Measurements from ENCODE around the gene MTA1.

MTA1 gene

DNA sequence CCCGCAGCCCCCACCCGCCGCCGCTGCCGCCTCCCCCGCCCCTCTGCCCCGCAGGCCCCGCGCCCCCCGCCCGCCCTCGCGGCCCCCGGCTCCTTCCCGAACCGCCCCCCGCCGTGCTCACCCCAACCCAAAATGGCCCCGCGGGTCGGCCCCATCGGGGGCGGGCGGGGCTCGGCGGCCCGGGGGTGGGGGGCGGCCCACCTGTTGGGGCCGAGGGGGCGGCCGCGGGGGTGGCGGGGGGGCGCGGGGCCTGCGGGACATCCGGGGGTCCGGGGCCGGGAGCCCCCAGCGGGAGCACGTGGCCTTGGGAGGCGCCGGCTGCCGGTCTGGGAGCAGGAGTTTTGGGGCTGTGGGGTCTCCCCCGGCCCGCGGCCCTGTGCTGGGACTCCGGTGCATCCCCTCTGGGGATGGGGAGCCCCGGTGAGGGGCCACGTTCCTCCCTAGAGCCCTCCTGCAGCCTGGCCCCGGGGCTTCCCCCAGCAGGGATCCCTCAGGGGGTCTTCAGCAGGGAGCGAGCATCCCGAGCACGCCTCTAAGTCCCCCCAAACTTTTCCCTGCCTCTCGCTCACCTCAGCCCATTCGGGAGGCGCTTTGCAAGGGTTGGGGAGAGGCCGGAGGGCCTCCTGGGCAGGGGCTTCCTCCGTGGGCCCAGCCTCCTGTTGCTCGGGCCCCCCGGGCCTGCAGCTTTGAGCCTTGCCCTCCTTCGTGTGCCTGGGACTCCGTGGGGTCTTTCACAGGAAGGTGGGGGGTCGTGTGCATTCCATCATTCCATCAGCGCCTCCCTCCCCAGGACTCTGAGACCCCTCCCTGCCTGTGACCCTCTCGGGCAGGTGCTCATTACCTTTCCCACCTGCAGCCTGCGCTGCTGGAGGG, 710 bp downstream of the MTA1 start:
- H3K27ac ChIP-seq (ENCODE audit: low read depth, low read length, poor library complexity, severe bottlenecking): peak overlapping the region; percentile 60
- H3K36me3 ChIP-seq (ENCODE audit: insufficient read depth, low read length): peaks cover 21% of the 10 kb centered on the region
- peak overlapping the region; percentile 65 for H3K4me2 ChIP-seq (ENCODE audit: low read length)
- H3K4me3 ChIP-seq (ENCODE audit: low read depth, low read length, poor library complexity, severe bottlenecking): peak overlapping the region; percentile 79
- H3K4me1 ChIP-seq (ENCODE audit: insufficient read depth, low read length, severe bottlenecking): peaks cover 31% of the 10 kb centered on the region
- no peaks in the 10 kb centered on the region for H3F3A ChIP-seq (ENCODE audit: insufficient read depth, low read length)
- H4K20me1 ChIP-seq (ENCODE audit: insufficient read depth, low read length): no peaks in the 10 kb centered on the region
- peaks cover 6% of the 10 kb centered on the region; the same call in 1 of the 2 replicates for H3K27me3 ChIP-seq (ENCODE audit: insufficient read depth, low read length)
- TF ChIP-seq, protein P1, sequence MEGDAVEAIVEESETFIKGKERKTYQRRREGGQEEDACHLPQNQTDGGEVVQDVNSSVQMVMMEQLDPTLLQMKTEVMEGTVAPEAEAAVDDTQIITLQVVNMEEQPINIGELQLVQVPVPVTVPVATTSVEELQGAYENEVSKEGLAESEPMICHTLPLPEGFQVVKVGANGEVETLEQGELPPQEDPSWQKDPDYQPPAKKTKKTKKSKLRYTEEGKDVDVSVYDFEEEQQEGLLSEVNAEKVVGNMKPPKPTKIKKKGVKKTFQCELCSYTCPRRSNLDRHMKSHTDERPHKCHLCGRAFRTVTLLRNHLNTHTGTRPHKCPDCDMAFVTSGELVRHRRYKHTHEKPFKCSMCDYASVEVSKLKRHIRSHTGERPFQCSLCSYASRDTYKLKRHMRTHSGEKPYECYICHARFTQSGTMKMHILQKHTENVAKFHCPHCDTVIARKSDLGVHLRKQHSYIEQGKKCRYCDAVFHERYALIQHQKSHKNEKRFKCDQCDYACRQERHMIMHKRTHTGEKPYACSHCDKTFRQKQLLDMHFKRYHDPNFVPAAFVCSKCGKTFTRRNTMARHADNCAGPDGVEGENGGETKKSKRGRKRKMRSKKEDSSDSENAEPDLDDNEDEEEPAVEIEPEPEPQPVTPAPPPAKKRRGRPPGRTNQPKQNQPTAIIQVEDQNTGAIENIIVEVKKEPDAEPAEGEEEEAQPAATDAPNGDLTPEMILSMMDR (IDR thresholded peaks at IDR 0.05; ENCODE audit: low read length): no peak
- TF ChIP-seq EZH2 (IDR thresholded peaks at IDR 0.05; ENCODE audit: borderline replicate concordance, low read length): no peak
- H3K79me2 ChIP-seq (ENCODE audit: insufficient read depth, low read length): peaks cover 48% of the 10 kb centered on the region
- no peak overlapping the region for H2AFZ ChIP-seq (ENCODE audit: low read length)
- no peaks in the 10 kb centered on the region for H3K9me3 ChIP-seq (ENCODE audit: low read length)
- no peaks in the 10 kb centered on the region for H3K9me2 ChIP-seq (ENCODE audit: low read depth, low read length)
- H3K9ac ChIP-seq (ENCODE audit: low read length): peak overlapping the region; percentile 80

DNA sequence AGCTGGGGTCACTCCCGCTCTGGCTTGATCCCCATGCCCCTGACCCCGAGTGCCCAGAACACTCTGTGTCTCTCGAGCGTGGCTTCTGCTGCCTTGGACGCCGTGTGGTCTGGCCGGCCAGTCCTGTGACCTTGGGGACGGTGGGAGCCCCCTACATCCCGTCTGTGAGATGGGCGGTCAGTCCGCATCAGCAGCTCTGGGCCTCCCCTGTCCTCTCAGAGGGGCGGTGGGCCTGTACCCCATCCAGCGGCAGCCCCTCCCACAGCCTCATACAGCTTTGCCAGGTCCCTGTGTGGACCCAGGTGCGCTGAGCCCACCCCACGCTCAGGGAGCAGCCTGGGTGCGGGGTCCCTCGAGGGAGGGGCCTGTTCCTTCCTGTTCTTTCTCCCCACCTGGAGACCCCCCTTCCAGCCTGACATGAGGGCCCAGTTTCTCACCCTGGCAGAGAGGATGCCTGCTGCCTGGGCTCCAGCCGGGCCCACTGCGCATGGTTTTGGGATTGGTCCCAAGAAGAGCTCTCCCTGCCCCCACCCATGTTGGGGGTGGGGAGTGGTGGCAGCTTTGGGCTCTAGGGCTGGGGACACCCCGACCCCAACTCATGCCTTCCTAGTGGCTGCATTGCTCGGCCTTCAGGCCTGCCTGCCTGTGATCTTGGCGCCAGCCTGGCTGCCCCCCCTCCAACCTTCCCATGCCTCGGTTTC, 1.5 kb downstream of the MTA1 start:
- H3K4me3 ChIP-seq (ENCODE audit: low read depth, low read length, poor library complexity, severe bottlenecking): peak overlapping the region; percentile 79
- H3K9me2 ChIP-seq (ENCODE audit: low read depth, low read length): no peaks in the 10 kb centered on the region
- peaks cover 31% of the 10 kb centered on the region for H3K4me1 ChIP-seq (ENCODE audit: insufficient read depth, low read length, severe bottlenecking)
- H3F3A ChIP-seq (ENCODE audit: insufficient read depth, low read length): no peaks in the 10 kb centered on the region
- H3K27ac ChIP-seq (ENCODE audit: low read depth, low read length, poor library complexity, severe bottlenecking): peak overlapping the region; percentile 60
- H3K9ac ChIP-seq (ENCODE audit: low read length): peak overlapping the region; percentile 80
- H3K4me2 ChIP-seq (ENCODE audit: low read length): peak overlapping the region; percentile 65
- TF ChIP-seq EZH2 (IDR thresholded peaks at IDR 0.05; ENCODE audit: borderline replicate concordance, low read length): no peak
- TF ChIP-seq, protein P1 (IDR thresholded peaks at IDR 0.05; ENCODE audit: low read length): no peak
- H4K20me1 ChIP-seq (ENCODE audit: insufficient read depth, low read length): no peaks in the 10 kb centered on the region
- H2AFZ ChIP-seq (ENCODE audit: low read length): no peak overlapping the region
- peaks cover 51% of the 10 kb centered on the region for H3K79me2 ChIP-seq (ENCODE audit: insufficient read depth, low read length)
- no peaks in the 10 kb centered on the region for H3K9me3 ChIP-seq (ENCODE audit: low read length)
- H3K36me3 ChIP-seq (ENCODE audit: insufficient read depth, low read length): peaks cover 28% of the 10 kb centered on the region
- H3K27me3 ChIP-seq (ENCODE audit: insufficient read depth, low read length): peaks cover 6% of the 10 kb centered on the region; the same call in 1 of the 2 replicates

DNA sequence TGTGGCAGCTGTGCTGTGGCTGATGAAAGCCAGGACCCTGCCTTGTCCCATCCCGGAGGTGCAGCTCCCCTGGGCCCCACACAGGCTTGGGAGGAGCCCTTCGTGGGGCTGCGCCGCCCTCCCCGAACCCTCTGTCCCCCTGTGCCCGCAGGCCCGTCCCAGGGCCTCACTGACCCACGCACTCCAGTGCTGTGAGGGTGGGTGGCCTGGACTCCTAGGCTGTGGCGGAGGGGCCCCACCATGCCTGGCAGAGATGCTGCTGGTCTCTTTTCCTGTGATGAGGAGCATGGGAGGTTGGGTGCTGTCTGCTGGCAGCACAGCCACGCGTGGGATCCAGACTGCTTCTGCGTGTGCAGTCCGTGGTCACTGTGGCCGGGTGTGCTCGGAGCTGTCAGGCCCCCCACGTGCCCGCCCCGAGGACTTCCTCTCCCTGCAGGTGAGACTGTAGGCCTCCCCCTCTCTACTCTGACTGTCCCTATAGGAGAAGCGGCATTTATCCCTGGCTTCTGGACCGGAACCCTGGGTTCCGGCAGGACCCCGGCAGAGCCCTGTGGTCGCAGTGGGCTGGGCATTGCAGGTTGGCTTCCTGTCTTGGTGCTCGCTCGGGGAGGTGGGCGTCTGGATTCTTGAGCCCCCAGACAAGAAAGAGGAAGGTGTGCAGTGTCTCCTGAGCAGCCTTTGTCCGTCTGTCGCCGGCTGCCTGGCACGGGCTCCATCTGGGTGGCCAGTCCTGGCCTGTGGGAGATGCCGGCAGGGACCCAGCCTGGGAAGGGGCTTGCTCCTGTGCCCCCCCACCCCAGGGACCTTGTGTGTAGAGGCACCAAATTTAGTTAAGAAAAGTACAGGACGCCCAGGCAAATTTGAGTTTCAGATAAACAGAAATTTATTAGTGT, 2.3 kb downstream of the MTA1 start:
- Histone ChIP-seq H3K9me3 (ENCODE audit: low read length) (no peaks in the 10 kb centered on the region), H3K36me3 (ENCODE audit: insufficient read depth, low read length) (peaks cover 36% of the 10 kb centered on the region), H3K27me3 (ENCODE audit: insufficient read depth, low read length) (0 out of 2 replicates have a peak, but pooled peaks cover 6% of the 10 kb centered on the region), H3K27ac (ENCODE audit: low read depth, low read length, poor library complexity, severe bottlenecking) (peak overlapping the region; percentile 60), H3K9ac (ENCODE audit: low read length) (peak overlapping the region; percentile 80), H3K4me3 (ENCODE audit: low read depth, low read length, poor library complexity, severe bottlenecking) (peak overlapping the region; percentile 79), H3K9me2 (ENCODE audit: low read depth, low read length) (no peaks in the 10 kb centered on the region), H3K4me1 (ENCODE audit: insufficient read depth, low read length, severe bottlenecking) (peaks cover 31% of the 10 kb centered on the region), H3F3A (ENCODE audit: insufficient read depth, low read length) (no peaks in the 10 kb centered on the region), H2AFZ (ENCODE audit: low read length) (no peak overlapping the region), H3K4me2 (ENCODE audit: low read length) (peak overlapping the region; percentile 65), H4K20me1 (ENCODE audit: insufficient read depth, low read length) (no peaks in the 10 kb centered on the region), H3K79me2 (ENCODE audit: insufficient read depth, low read length) (peaks cover 58% of the 10 kb centered on the region)
- no peak for TF ChIP-seq EZH2 (IDR thresholded peaks at IDR 0.05; ENCODE audit: borderline replicate concordance, low read length)
- TF ChIP-seq, protein P1 (IDR thresholded peaks at IDR 0.05; ENCODE audit: low read length): no peak
